Stimulated activated effector memory CD8-positive, alpha-beta T cell treated with anti-CD3 and anti-CD28 coated beads, Interleukin-12 subunit alpha, Interleukin-12 subunit beta, amount 100 ng/mL, for 72 hours (primary cell): ENCODE measurements around the gene AKAP5.

Experiments used
- ATAC-seq: fragments of 150-1000 bp; cut with Tn5 transposase; 2 replicates; pipeline ENCODE4 v1.10.0; 2021
- DNase-seq, 2 donors: peaks; one replicate each; pipeline ENCODE4 v3.0.0; 2021 to 2022; ENCODE audit warnings: low spot score in 2 of 2
- H3K27ac Mint-ChIP-seq: one replicate; pipeline ENCODE4 v1.8.0; 2022; ENCODE audit warnings: mild to moderate bottlenecking, mixed read lengths
- H3K36me3 Mint-ChIP-seq: one replicate; pipeline ENCODE4 v1.8.0; 2022; ENCODE audit warnings: mild to moderate bottlenecking, mixed read lengths
- H3K4me1 Mint-ChIP-seq: one replicate; pipeline ENCODE4 v1.8.0; 2022; ENCODE audit warnings: mixed read lengths
- H3K4me3 Mint-ChIP-seq: one replicate; pipeline ENCODE4 v1.8.0; 2022; ENCODE audit warnings: mild to moderate bottlenecking, mixed read lengths
- H3K9me3 Mint-ChIP-seq: one replicate; pipeline ENCODE4 v1.8.0; 2022; ENCODE audit warnings: mixed read lengths

AKAP5 gene

GRCh38 chr14:64522591-64523355 is 57.5 kb downstream of the AKAP5 start:
- no peak overlapping the region for H3K4me3 Mint-ChIP-seq
- H3K9me3 Mint-ChIP-seq = no peaks in the 10 kb centered on the region
- DNase-seq = no peak
- peaks cover 32% of the 10 kb centered on the region for H3K36me3 Mint-ChIP-seq
- no peak overlapping the region for H3K27ac Mint-ChIP-seq
- ATAC-seq = peak; percentile 83
- peaks cover 6% of the 10 kb centered on the region for H3K4me1 Mint-ChIP-seq
